A673 (cell line): Measurements from ENCODE around the gene EEFSEC.

ENCODE experiments used
- EZH2 ChIP-seq: fragments of 200-600 bp; sonication (generic); IDR thresholded peaks from 2 replicates; pipeline ENCODE4 v1.6.1; 2017; ENCODE audit warnings: borderline replicate concordance, low read depth, mild to moderate bottlenecking, mixed read lengths, antibody characterized with exemption, low read length; ENCODE audit not compliant: poor library complexity, severe bottlenecking
- TF ChIP-seq, protein P1 (sequence below): fragments of 300-800, 200-600 bp; sonication (generic); conservative IDR thresholded peaks from 2 replicates; pipeline ENCODE4 v1.5.1; 2017; ENCODE audit warnings: low read depth, mild to moderate bottlenecking, antibody characterized with exemption, low read length, moderate library complexity, mixed read lengths

DNA sequence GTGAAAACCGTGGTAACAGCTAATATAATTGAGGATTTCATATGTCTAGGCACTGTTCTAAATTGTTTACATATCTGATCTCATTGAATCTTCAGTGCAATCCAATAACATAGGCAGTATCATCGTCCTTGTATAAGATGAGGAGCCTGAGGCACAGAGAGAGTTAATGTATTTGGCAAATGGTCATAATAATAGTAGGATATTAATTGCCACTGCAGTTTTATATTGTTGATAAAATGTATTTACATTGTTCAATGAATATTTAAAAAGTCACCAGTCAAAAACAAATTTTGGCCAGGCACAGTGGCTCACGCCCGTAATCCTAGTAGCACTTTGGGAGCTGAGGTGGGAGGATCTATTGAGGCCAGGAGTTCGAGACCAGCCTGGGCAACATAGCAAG lies 88.5 kb downstream of the EEFSEC start:
- TF ChIP-seq, protein P1, sequence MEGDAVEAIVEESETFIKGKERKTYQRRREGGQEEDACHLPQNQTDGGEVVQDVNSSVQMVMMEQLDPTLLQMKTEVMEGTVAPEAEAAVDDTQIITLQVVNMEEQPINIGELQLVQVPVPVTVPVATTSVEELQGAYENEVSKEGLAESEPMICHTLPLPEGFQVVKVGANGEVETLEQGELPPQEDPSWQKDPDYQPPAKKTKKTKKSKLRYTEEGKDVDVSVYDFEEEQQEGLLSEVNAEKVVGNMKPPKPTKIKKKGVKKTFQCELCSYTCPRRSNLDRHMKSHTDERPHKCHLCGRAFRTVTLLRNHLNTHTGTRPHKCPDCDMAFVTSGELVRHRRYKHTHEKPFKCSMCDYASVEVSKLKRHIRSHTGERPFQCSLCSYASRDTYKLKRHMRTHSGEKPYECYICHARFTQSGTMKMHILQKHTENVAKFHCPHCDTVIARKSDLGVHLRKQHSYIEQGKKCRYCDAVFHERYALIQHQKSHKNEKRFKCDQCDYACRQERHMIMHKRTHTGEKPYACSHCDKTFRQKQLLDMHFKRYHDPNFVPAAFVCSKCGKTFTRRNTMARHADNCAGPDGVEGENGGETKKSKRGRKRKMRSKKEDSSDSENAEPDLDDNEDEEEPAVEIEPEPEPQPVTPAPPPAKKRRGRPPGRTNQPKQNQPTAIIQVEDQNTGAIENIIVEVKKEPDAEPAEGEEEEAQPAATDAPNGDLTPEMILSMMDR, result no peak
- TF ChIP-seq EZH2, result no peak
